ENCODE measurements around the gene CNTN5. TPM values are rescaled to one million over a fixed set of nuclear protein-coding genes. Genes with fewer than 3 reads are reported as not detected.
"Not testable (repeated sequence)": the region's sequence is repeated elsewhere in the genome, so short reads cannot be mapped to it uniquely, and the experiment has no call there.

The CNTN5 gene
- total RNA-seq: not detected in 2 replicates
- polyA plus RNA-seq (2012): 0.03 TPM

GRCh38 chr11:99020352-99021225 lies at the start of gene CNTN5:
Gene CNTN5 (plus strand): TSS chr11:99020949.
- DNase-seq (ENCODE audit: low read depth): peak; percentile 35

GRCh38 chr11:98979205-98979604 lies 41.5 kb upstream of the CNTN5 start:
- no peak for DNase-seq (ENCODE audit: low read depth)

- DNase-seq (ENCODE audit: low read depth): peak; percentile 48
These were observed 4.9 kb upstream of the CNTN5 start for GRCh38 chr11:99015634-99016454.

DNA sequence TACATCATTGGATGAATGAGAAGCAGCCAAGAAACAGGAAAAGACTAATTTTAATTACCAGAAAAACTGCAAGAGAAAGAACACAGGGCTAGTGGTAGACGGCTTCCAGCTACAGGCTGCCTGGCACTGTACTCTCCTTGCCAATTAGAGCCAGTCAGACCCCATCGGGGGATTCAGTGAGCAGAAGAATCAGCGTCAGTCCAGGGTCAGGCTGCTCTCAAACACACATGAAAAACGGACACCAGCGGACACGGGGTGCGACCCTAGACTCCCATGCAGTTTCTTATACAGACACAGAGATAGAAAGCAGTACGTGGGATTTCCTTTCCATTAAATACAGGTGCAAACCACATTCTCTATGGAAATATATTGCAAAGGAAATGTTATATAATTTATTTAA lies 1.1 kb upstream of the CNTN5 start:
- no peak for DNase-seq (ENCODE audit: low read depth)

DNA sequence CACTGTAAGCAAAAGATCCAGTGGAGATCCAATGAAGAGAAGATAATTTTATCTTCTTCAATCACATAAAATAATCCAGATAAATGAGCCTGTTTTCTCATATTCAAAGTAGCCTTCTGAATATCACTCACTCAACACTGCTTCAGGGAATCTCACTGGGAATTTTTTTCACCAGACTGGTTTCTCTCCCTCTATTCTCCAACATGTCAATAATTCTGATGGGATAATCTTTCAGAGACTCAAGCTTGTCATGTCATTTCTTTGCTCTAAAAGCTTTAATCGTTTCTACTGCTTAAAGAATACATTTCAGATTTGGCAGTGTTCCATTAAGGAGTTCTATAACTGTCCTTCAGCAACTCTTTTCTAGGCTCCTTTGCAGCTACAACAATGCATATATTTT lies 16.3 kb downstream of the CNTN5 start:
- no peak for DNase-seq (ENCODE audit: low read depth)

DNA sequence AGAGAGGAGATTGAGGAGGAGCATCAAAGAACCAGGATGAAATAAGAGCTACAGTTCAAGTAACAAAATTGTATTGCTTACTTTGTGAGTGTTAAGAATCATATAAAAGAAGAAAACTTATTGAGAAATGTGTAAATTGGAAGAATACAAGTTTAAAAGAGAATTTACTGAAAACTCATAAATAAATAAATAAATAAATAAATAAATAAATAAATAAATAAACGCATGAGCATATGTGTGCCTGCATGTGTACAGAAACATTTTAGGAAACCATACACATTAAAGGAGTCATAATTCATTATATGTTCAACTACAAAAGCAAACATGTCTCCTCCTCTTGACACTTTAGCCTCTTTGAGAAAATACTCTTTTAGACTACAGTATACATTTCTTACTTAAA lies 42.6 kb downstream of the CNTN5 start:
- DNase-seq (ENCODE audit: low read depth): no peak

- DNase-seq (ENCODE audit: low read depth): no peak
These were observed 44.4 kb downstream of the CNTN5 start for GRCh38 chr11:99065121-99065520.

DNA sequence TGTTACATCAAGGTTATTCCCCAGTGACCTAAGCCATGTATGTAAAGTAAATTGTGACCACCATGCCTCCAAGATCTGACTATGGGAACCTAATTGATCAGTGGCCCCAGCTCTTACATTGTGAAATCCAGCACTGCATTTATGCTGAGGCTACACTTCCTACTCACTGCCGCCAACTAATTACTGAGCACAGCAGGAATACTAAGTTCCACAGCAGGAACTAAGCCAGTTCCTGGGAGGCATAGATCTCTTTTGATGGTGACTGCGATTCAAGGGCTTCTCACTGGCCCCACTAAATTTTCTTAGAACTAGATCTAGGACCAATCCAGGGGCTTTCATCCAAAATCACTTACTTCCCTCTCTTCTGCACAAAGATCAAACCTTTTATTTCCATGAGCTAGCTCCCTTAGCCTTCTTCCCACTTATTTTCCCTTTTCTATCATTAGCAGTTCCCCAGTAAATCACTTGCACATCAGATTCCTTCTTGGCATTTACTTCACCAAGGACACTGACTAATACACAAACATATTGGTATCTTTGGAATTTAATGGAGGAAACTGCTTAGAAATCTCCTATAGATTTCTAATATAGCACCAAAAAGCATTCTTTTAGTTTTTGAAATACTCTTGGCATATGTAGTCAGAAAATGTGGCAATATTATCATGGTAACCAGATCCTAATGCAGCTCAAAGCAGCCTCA lies 46.0 kb downstream of the CNTN5 start:
- DNase-seq (ENCODE audit: low read depth): no peak

DNA sequence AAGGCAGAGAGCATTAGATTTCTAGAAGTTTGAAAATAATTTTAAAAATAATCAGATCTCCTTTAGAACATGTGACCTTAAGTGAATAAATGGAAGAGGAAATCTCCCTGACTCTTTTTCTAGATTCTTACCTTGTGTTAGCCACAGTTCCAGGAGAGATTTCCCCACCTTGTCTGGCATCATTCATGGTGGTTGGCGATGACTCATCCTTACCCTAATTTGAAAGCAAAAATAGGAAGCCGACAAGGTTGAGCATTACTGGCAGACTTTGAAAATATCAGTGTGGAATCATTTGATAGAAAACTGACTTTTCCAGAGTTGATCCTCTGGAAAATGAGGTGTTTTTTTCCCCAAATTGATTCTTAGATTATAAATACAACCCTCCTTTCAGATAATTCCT lies 48.1 kb downstream of the CNTN5 start:
- no peak for DNase-seq (ENCODE audit: low read depth)

- DNase-seq (ENCODE audit: low read depth): peak; percentile 57
These were observed 49.2 kb downstream of the CNTN5 start for GRCh38 chr11:99069856-99070444.

DNA sequence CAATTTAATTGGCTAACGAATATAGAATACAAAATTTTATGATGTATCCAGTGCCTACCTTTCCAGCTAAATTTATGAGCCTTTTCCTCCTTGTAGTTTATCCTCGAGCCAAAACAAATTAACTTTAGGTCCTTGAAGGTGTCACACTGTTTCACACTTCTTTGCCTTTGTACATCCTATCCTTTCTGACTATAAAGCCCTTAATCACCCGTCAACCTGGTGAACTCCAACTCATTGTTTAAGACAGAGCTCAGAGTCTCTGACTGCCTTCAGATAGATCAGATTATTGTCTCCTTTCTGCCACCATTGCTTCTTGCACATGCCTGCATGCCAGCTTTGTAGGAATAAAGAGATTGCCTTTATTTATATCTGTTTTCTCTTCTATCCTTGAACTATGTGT lies 58.8 kb downstream of the CNTN5 start:
- DNase-seq (ENCODE audit: low read depth): no peak

DNA sequence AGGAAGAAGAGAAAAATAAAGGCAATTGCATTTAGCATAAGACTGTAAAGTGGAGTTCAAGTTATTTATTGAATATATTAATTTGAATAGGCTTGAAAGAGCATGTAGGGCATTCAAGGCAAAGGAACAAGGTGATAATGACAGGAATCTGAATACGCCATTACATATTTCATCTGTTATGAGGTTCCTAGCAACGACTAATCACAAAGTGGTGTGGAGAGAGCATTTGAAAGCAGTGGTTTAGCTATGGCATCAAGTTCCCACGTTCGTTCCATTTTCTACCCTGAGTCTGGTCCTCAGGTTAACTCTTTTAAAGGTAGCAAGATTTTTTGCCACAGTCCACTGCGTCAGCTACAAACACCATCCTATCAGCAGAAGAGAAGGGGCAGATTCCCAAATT lies 59.4 kb downstream of the CNTN5 start:
- no peak for DNase-seq (ENCODE audit: low read depth)

DNA sequence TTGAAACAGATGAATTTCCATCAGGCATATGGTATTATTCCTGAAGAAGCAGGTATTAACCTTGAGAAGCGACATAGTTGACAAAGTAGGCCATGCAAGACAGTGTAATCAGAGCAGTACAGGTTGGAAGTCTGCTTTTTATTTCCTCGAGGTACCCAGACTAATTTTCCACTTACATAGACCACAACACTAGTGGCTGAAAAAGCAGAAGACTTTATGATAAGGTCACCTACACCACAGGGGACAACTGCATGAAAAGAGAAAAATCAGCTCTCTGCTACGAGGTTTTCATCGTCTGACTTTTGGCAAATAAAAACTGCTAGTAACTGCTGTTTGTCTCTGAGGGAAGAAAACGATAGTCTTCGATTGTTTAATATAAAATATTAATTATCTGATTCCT lies 77.5 kb downstream of the CNTN5 start:
- peak; percentile 30 for DNase-seq (ENCODE audit: low read depth)

DNA sequence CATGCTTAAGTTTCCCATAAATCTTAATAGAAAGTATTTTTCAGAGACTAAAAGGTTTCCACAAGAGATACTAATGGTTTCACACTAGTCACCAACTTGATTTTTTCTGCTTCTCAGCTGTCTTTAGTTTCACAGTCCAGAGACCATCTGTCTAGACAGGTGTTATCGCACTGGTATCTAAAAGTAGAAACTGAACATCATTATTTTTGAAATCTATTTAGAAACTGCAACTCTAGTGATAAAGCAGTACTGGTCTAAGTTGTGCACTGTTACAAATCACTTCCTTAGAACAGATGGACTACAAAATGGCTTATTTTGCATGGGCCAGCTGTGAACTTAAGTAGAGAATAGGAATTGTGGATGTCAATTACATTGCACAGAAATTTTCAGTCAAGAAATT lies 78.0 kb downstream of the CNTN5 start:
- peak; percentile 84 for DNase-seq (ENCODE audit: low read depth)

GRCh38 chr11:99117603-99118002 lies 96.9 kb downstream of the CNTN5 start:
- DNase-seq (ENCODE audit: low read depth): no peak

DNA sequence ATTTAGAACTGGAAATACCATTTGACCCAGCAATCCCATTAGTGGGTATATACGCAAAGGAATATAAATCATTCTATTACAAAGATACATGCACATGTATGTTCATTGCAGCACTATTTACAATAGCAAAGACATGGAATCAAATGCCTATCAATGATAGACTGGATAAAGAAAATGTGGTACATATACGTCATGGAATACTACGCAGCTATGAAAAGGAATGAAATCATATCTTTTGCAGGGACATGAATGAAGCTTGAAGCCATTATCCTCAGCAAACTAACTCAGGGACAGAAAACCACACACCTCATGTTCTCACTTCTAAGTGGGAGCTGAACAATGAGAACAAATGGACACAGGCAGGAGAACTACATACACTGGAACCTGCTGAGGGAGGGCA lies 113.1 kb downstream of the CNTN5 start:
- not testable (repeated sequence) for DNase-seq (ENCODE audit: low read depth)

DNA sequence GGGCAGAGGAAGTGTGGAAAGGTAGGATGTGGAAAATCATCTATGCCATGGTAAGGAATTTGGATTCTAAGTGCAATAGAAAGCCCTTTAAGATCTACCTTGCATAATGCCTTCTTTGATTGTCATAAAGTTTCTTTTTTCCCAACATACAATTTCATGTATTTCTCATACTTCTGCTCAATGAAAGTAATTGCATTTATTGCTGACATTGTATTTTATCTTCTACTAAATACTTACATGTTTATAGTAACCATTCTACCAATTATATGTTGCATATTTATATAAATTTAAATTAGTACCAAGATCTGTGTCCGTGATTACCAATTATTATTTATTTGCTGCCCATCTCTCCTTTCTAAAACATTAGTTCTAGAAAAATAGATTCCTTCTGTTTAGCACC lies 114.8 kb downstream of the CNTN5 start:
- DNase-seq (ENCODE audit: low read depth): no peak

DNA sequence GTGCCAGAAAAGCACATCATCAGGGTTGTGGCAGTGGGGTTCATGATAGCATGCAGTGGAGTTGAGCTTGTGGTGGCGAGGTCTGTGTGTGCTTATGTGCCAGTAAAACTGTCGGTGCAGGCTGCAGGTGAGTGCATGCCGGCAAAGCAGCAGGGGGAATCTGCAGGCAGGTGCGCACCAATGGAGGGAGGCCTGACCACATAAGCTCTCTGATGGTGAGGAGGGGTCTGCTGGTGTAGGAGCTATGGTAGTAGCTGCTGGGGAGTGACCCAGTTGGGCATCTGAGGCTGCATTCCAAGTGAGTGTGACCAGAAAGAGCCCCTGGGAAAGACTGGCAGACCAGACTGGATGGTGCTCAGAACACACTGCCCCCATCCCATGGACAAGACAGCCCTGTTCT lies 121.5 kb downstream of the CNTN5 start:
- no peak for DNase-seq (ENCODE audit: low read depth)

GRCh38 chr11:99148352-99148751 lies 127.6 kb downstream of the CNTN5 start:
- no peak for DNase-seq (ENCODE audit: low read depth)

GRCh38 chr11:99154277-99154676 lies 133.5 kb downstream of the CNTN5 start:
- DNase-seq (ENCODE audit: low read depth): no peak

DNA sequence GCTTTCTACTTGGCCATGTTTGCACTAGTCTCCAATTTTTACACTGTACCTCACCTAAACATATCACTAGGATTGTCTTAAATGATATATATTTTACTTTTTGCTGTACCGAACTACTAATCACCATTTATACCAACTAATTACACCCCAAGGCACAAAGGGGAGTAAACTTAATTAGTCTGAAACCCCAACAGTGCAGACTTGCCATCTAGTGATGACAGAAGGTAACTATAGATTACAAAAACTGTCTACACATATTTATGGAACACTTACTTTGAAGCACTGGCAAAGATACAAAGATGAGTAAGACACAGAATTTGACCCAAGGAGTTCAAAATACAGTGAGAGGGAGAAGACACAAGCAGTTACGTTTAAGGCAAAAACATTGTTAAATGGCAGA lies 139.7 kb downstream of the CNTN5 start:
- no peak for DNase-seq (ENCODE audit: low read depth)
